Fibroblast of skin of scalp (primary cell): ENCODE data around the gene GP1BA.

ENCODE experiments used
- DNase-seq: peaks from one replicate; pipeline ENCODE4 v3.0.0-alpha.2; 2013

The GP1BA gene

GRCh38 chr17:4978726-4979125 lies 46.6 kb downstream of the GP1BA start:
- DNase-seq = no peak

- DNase-seq = peak; percentile 64
Measured at GRCh38 chr17:4980644-4981216, 48.7 kb downstream of the GP1BA start.

- no peak for DNase-seq
Measured at GRCh38 chr17:4982305-4982704, 50.2 kb downstream of the GP1BA start.
